Stimulated activated CD8-positive, alpha-beta memory T cell treated with anti-CD3 and anti-CD28 coated beads, Interleukin-4, amount 100 ng/mL, for 4 hours (primary cell): ENCODE results near the gene ABCG2.

Experiments
- DNase-seq, 2 donors: peaks; one replicate each; pipeline ENCODE4 v3.0.0-alpha.2; 2020; ENCODE audit warnings: low read depth in 2 of 2, low spot score in 1 of 2

ABCG2 gene

DNA sequence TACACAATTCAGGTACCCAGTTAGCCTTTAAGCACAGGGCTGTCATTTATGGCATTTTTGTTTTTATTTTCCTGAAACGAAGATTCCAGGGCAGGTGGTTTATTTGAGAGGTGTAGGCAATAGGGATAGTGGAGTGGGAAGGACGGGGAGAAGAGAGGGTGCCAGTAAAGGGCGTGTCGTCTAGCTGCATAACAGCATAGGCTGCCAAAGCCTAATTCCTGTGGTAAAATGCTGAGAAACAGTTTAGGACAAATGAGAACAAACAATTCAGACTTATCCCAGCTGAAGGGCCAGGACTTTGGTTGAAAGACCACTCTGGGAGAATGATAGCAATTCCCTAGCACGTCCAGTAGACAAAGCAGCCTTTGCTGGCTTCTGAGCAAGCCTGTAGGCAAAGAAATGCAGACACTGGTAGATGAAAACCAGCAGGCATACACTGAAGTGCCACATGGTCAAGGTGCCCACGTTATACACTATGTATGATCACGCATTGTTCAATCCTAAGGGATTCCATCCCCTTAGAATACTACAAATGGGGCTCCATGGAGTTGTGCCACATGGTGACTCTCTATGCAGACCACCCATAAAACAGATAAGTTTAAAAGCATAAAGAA lies 80.4 kb downstream of the ABCG2 start:
- no peak for DNase-seq

DNA sequence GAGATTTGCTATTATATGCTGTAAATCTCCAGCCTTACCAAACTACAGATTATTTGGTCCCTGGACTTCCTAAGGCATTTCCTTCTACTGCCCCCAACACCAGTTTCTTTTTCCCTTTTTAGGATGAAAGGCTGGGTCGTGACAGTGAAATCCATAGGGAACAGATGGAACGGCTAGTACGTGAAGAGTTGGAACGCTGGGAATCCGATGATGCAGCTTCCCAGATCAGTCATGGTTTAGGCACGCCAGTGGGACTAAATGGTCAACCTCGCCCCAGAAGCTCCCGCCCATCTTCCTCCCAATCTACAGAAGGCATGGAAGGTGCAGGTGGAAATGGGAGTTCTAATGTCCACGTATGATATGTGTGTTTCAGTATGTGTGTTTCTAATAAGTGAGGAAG lies 83.1 kb downstream of the ABCG2 start:
- no peak for DNase-seq

DNA sequence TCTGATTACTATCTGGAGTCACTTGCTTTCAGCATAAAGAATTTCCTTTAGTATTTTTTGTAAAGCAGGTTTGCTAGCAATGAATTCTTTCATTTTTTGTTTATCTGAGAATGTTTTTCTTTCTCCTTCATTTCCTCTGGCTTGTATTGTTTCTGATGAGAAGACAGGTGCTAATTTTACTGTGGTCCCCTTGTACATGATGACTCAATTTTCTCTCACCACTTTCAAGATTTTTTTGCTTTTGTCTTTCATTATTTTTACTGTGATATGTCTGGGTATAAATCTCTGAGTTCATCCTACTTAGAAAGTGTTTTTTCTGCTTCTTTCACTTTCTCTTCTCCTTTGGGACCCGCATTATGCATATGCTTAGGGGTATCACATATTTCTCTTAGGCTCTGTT lies 88.4 kb downstream of the ABCG2 start:
- DNase-seq = no peak

DNA sequence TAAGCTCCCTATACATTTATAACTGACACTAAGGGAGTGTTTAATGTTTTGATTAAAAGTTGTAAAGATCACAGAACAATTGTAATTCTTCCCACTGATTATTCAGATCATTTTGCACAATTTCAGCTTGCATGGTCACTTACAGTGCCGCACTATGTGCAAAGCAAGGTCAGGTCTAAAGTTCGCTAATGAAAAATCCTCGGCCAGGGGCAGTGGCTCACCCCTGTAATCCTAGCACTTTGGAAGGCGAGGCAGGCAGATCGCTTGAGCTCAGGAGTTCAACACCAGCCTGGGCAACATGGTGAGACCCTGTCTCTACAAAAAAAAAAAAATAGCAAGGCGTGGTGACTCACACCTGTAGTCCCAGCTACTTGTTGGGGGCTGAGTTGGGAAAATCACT lies 94.0 kb downstream of the ABCG2 start:
- DNase-seq = no peak

DNA sequence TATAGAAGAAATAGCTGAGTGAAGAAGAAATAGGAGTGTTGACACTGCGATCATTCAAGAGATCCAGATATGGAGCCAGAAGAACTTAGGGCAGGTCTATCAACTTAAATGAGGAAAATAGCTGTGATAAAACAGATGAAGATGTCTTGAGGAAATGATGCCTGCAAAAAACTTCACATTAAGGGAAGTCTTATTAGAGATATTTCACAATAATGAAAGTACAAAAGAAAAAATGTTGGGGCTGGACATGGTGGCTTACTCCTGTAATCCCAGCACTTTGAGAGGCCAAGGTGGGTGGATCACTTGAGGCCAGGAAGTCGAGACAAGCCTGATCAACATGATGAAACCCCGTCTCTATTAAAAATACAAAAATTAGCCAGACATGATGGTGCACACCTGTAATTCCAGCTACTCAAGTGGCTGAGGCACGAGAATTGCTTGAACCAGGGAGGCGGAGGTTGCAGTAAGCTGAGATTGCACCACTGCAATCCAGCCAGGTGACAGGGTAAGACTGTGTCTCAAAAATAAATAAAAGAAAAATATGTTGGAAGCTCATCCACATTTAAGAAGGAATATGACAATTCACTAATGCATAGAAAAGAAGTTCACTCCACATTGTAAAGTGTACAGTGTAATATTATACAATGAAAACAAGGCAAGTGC lies 94.7 kb downstream of the ABCG2 start:
- no peak for DNase-seq

DNA sequence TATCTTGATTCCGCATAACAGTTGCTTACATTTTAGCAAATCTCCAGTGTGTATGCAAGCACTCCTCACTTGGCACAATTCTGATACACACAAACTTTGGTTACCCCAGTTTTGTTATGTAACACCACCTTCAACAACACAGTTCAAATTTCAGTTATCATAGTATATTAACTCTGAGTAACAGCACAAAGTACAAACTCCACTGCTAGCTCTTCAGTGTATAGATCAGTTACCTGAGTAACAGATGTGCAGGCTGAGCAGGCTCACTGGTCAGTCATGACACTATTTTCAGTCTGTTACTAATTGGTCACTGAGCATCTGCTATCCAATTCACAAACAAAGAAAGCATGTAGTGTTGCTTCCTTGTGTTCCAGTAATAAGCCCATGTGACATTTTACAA lies 95.6 kb downstream of the ABCG2 start:
- no peak for DNase-seq

DNA sequence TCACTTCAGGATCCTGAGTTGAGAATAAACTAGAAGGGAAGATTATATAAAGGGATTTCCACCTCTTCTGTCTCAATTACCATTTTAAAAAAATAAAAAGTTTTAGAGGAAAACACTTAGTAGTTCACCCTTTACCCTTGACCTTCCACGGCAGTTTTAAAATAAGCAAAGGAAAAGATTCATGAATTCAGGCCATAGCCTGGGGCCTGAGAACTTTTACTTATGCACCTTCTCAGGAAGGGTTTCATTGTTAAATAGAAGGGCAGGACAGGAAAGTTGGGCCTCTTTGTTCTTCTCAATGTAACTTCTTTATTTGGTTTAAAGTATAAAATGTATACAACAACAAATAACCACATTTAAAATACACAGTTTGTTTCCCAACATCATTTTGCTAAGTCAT lies 96.1 kb downstream of the ABCG2 start:
- DNase-seq = no peak

DNA sequence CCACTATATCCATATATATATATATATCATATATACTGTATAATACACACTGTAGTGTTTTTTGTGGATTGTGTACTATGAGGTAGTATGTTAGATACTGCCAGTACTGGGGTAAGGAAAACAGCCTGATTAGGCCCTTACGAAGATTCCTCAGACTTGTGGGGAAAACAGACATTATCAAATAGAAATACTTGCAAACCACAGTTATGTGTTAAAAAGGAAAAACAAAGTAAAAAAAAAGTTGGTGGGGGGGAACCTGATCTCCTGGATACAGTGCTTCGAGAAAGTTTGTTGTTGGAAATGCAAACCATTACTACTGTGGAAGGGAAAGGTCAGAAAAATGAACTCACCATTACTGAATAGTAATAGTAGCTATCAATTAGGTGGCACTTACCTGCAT lies 98.0 kb downstream of the ABCG2 start:
- DNase-seq = no peak

DNA sequence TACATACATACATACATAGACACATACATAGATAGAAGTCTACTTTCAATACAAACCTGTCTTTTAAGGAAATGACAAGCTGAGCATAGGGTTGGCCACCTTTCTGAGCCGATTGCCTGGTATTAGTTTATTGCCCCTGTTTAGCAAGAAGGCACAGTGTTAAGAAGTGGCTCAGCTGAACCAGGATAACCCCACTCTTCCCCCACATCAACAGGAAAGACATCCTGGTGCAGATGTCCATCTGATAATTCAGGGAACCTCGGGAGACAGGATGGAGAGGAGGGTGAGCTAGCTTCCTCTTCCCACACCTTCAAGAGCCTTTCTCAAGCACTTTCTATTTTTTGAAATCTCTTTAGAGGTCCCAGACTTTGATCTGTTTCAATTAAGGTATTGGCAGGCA lies 98.7 kb downstream of the ABCG2 start:
- DNase-seq = no peak

DNA sequence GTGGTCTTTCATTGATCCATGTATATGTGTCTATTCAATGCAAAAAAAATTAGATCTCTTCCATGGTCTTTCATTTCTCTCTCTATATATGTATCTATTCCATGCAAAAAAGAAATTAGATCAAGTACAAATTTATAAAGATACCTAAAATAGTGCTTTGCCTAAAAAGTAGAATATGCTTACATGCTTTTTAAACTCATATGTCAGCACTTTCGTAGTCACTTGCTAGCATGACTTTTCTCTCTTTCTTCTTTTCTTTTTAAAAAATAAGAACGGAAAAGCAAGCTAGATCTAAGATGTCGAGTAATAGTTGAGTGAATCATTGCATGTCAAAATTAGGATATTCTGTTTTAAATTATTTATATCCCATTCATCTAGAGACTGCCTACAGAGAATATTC lies 100.1 kb downstream of the ABCG2 start:
- DNase-seq = no peak

DNA sequence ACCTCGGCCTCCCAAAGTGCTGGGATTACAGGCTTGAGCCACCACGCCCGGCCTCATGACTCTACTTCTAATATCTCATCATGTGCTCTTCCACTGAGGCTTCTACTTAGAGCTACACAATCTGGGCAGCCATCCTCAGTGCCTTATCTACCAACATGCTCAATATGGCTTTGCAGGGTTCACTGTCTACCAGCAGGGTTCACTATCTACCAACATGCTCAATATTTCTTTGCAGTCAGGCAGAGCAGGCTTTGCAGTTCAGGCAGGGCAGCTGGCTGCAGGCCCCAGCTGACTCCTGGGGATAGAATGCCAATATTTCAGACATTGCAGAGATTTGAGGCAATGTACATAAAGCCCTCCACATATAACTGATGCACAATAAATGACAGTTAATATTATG lies 103.5 kb downstream of the ABCG2 start:
- no peak for DNase-seq

DNA sequence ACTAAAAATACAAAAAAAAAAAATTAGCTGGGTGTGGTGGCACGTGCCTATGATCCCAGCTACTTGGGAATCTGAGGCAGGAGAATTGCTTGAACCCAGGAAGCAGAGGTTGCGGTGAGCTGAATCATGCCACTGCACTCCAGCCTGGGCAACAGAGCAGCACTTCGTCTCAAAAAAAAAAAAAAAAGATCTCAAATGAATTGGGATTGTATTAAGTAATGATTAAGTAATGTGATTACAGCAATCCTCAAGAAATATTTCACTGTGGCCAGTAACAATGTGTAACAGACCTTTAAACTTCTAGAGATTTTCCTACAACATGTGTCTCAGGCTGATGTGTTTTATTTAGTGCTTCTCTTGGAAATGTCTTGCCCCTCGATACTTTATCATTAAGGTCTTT lies 104.2 kb downstream of the ABCG2 start:
- DNase-seq = no peak

DNA sequence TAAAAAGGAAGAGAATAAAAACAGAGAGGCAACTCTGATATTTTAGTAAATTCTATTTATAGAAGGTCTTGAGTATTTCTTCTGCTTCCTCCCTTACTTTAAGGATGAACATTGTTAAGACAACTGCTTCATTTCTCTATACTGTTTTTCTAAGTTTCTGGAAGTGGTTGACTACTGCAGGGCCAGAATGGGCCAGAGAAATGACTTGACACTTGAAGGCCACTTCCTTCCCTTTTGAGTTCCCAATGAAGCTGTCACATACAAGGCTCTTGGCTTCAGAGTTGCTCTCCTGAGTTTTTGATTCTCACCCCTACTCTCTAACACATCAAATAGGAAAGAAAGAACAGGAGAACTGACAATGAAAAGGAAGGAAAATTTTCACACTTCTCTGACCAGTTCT lies 113.4 kb downstream of the ABCG2 start:
- DNase-seq = no peak

DNA sequence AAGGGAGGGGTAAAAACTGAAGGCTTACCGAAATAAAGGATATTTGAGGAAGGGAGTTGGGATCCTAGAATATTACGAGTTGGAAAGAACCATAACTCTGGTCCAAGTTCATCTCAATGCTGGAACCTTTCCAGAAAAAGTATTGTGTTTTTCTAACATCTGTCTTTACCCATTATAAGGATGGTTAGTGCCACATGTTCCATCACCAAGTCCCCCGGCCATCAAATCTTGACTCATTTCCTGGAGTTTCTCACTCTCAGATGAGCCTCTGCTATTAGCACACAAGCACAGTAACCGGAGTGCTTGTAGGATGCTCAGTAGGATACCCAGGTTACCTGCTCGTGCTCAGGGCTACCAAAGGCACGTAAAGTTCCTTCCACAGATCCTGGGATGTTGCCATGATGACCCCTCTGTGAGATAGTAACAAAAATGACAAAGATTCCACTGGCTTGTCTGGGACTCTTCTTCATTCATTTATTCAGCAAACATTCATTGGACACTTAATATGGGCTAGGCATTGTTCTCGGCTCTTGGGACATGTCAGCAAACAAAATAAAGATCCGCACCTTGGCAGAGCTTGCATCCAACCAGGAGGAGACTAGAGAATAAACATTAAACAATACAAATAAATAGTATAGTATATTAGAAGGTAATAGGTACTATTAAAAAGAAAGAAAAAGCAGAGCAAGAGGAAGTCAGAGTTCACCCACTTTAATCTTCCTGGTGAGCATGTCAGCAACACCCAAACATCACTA lies 114.7 kb downstream of the ABCG2 start:
- no peak for DNase-seq

DNA sequence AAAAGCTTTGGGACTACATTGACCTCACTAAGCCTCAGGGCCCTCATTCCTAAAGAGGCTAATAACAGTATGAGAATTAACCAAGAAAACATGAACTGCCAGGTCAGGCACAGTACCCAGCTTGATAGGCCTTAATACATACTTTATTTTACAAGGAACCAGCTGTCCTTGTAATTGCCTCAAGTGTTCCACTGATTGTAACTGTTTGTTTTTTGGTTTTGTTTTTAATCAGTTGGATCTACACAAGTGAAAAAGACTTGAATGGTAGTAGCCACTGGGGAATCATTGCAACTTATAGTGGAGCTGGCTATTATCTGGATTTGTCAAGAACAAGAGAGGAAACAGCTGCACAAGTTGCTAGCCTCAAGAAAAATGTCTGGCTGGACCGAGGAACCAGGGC lies 115.4 kb downstream of the ABCG2 start:
- DNase-seq = no peak

DNA sequence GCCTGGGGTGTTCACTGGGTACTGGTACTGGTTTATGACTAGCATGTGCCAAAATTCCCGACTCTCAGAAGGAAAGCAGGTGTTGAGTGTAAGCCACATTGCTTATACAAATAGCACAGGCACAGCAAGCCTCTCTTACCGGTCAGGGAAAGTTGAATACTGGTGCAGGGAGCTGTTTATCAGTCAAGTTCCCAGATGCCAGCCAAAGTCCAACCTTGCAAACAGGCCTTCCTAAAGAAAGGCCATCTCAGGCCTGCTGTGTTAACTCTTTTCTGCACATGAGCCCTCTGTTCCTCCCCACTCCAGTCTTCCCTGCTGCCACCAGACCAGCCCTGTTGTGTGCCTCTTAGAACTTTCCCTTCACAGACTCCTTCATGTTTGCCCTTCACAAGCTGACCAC lies 116.8 kb downstream of the ABCG2 start:
- DNase-seq = no peak

DNA sequence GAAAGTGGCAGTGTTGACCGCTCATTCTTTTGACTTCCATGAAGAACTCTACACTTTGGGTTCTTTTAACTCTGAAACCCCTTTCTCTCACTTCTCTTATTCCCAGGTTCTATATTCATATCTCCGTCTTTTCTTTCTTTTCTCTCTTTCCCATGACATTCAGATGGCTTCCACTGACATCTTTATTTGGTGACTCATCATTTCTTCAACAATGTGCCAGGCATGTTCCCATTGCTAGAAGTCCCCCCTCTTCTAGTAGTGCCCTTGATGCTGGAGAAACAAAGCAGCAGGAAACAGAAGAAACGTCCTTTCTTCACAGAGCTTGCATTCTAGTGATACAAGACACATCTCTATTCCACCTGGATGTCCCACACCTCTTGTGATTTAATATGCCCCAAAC lies 117.7 kb downstream of the ABCG2 start:
- no peak for DNase-seq
